Upper lobe of right lung (tissue), 1 donor: ENCODE data around the gene MARK4. TPM values are rescaled to one million over a fixed set of nuclear protein-coding genes. Genes with fewer than 3 reads are reported as not detected.

ENCODE experiments used
- ATAC-seq: fragments of 200-7000 bp; cut with Tn5 transposase; one replicate; pipeline ENCODE4 v1.9.1; 2020; ENCODE audit warnings: mild to moderate bottlenecking, moderate library complexity
- DNase-seq: peaks from one replicate; pipeline ENCODE4 v3.0.0-alpha.2; 2020
- H3K27ac ChIP-seq: fragments of 200-600 bp; one replicate; pipeline ENCODE4 v1.8.0; 2022
- H3K27me3 ChIP-seq: fragments of 200-600 bp; one replicate; pipeline ENCODE4 v1.8.0; 2022; ENCODE audit warnings: mild to moderate bottlenecking
- H3K36me3 ChIP-seq: fragments of 200-600 bp; one replicate; pipeline ENCODE4 v1.8.0; 2022
- H3K4me1 ChIP-seq: fragments of 200-600 bp; one replicate; pipeline ENCODE4 v1.8.0; 2022
- H3K4me3 ChIP-seq: fragments of 200-600 bp; one replicate; pipeline ENCODE4 v1.8.0; 2022; ENCODE audit warnings: mild to moderate bottlenecking
- H3K9me3 ChIP-seq: fragments of 200-600 bp; one replicate; pipeline ENCODE4 v1.8.0; 2022
- CTCF ChIP-seq: fragments of 200-600 bp; IDR thresholded peaks from one replicate; pipeline ENCODE4 v1.8.0; 2022; ENCODE audit warnings: antibody characterized with exemption
- intact Hi-C: fragments of 100-400 bp; cut with DNase I; formaldehyde crosslinking; loops from one replicate; pipeline ENCODE4 v1.11.0; 2022
- total RNA-seq: library from RNA; stranded (reverse); fragmentation: NEBNext Ultra II Directional; extraction: Animal tissue kit (Norgen Biotek cat#: 25700); gene quantifications from one replicate; pipeline ENCODE4 v1.2.1, GENCODE V29; 2021
- donor health status: DM: no; HTN: yes; CAD: no; lungs with severe emphysema.

MARK4 gene
- total RNA-seq, 1 donor from 2014 or later, result 30.0 TPM

GRCh38 chr19:45349430-45349941 is 98.4 kb downstream of the MARK4 start:
- no peak for DNase-seq
- TF ChIP-seq CTCF, result no peak
- H3K36me3 ChIP-seq, result peaks cover 11% of the 10 kb centered on the region
- no peaks in the 10 kb centered on the region for H3K4me1 ChIP-seq
- intact Hi-C loops, result no loop called here
- H3K9me3 ChIP-seq, result no peaks in the 10 kb centered on the region
- ATAC-seq, result no peak
- H3K27me3 ChIP-seq, result peaks cover 31% of the 10 kb centered on the region
- H3K27ac ChIP-seq, result no peak overlapping the region
- H3K4me3 ChIP-seq, result no peak overlapping the region

DNA sequence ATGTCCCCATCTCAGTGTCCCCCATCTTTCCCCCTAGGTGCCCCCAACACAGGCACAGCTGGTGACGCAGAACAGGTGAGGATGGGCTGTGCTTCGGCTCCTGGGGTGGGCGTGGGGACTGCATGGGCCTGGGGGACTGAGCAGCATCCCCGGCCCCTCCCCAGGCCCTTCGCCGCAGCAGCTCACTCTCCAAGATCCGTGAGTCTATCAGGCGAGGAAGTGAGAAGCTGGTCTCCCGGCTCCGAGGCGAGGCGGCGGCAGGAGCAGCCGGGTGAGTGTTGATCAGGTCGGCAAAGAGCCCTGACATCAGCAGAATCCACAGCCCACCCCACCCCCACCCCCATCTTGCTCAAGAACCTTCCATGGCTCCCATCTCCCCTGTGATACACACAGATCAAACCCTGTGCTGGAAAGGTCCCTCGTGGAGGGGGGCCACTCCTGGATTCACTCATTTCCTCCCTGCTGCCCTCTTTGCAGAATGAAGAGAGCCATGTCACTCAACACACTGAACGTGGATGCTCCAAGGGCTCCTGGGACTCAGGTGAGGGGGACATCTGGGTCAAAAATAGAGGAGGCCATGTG is 99.5 kb downstream of the MARK4 start:
- Histone ChIP-seq H3K9me3 (no peaks in the 10 kb centered on the region), H3K4me1 (no peaks in the 10 kb centered on the region), H3K36me3 (peaks cover 11% of the 10 kb centered on the region), H3K27ac (no peak overlapping the region), H3K27me3 (peaks cover 20% of the 10 kb centered on the region), H3K4me3 (no peak overlapping the region)
- DNase-seq, result no peak
- no peak for TF ChIP-seq CTCF
- no peak for ATAC-seq
- intact Hi-C loops, result no loop called here

- H3K36me3 ChIP-seq, result peaks cover 11% of the 10 kb centered on the region
- ATAC-seq (no peak), DNase-seq (no peak)
- H3K27ac ChIP-seq, result no peak overlapping the region
- no peaks in the 10 kb centered on the region for H3K4me1 ChIP-seq
- intact Hi-C loops, result no loop called here
- no peak overlapping the region for H3K4me3 ChIP-seq
- no peaks in the 10 kb centered on the region for H3K9me3 ChIP-seq
- peaks cover 11% of the 10 kb centered on the region for H3K27me3 ChIP-seq
- TF ChIP-seq CTCF, result no peak
Observed at GRCh38 chr19:45351401-45351952, 100.4 kb downstream of the MARK4 start.

GRCh38 chr19:45352062-45352461 is 101.0 kb downstream of the MARK4 start:
- Histone ChIP-seq H3K9me3 (no peaks in the 10 kb centered on the region), H3K4me1 (no peaks in the 10 kb centered on the region), H3K36me3 (peaks cover 11% of the 10 kb centered on the region), H3K4me3 (no peak overlapping the region), H3K27me3 (peaks cover 7% of the 10 kb centered on the region), H3K27ac (no peak overlapping the region)
- no peak for ATAC-seq
- TF ChIP-seq CTCF, result no peak
- intact Hi-C loops, result no loop called here
- DNase-seq, result no peak

DNA sequence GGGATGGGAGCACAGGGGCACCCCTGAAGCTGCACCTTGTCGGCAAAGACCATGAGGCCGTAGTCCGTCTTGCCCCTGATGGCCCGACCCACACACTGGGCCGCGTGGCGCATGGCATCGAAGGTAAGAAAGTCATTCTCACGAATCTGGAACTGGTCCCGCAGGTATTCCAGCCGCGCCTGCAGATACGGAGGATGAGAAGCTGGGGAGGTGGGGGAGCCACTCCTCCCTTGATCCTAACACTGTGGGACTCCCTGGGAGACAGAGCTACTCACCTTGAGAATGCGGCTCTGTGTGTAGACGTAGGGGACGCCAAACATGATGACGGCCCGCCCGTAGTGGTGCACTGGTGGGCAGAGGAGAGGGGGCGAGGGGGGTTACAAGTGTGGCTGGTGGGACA is 101.4 kb downstream of the MARK4 start:
- no peak overlapping the region for H3K4me3 ChIP-seq
- intact Hi-C loops, result no loop called here
- H3K27ac ChIP-seq, result no peak overlapping the region
- H3K36me3 ChIP-seq, result peaks cover 11% of the 10 kb centered on the region
- TF ChIP-seq CTCF, result no peak
- no peaks in the 10 kb centered on the region for H3K4me1 ChIP-seq
- H3K9me3 ChIP-seq, result no peaks in the 10 kb centered on the region
- H3K27me3 ChIP-seq, result peaks cover 3% of the 10 kb centered on the region
- DNase-seq, result no peak
- no peak for ATAC-seq
